GM12892 (cell line): ENCODE data around the gene CTAG1A.

ENCODE experiments used
- DNase-seq: peaks from one replicate; pipeline ENCODE4 v3.0.0; 2011; ENCODE audit not compliant: insufficient read length
- FAIRE-seq: peaks from 2 replicates; lab custom pipeline; 2011; peaks lifted over from hg19 to GRCh38; lab: Jason Lieb, UNC
- POLR2A ChIP-seq: IDR thresholded peaks from 2 replicates; pipeline ENCODE4 v1.6.1; 2011; ENCODE audit warnings: low read depth, low read length, control low read depth
- POLR2AphosphoS5 ChIP-seq: IDR thresholded peaks from 2 replicates; pipeline ENCODE4 v1.6.1; 2011; ENCODE audit warnings: low read depth, low read length, control low read depth
- TAF1 ChIP-seq: IDR thresholded peaks from 2 replicates; pipeline ENCODE4 v1.6.1; 2011; ENCODE audit warnings: low read depth, mild to moderate bottlenecking, control low read depth, low read length, borderline replicate concordance

CTAG1A gene

DNA sequence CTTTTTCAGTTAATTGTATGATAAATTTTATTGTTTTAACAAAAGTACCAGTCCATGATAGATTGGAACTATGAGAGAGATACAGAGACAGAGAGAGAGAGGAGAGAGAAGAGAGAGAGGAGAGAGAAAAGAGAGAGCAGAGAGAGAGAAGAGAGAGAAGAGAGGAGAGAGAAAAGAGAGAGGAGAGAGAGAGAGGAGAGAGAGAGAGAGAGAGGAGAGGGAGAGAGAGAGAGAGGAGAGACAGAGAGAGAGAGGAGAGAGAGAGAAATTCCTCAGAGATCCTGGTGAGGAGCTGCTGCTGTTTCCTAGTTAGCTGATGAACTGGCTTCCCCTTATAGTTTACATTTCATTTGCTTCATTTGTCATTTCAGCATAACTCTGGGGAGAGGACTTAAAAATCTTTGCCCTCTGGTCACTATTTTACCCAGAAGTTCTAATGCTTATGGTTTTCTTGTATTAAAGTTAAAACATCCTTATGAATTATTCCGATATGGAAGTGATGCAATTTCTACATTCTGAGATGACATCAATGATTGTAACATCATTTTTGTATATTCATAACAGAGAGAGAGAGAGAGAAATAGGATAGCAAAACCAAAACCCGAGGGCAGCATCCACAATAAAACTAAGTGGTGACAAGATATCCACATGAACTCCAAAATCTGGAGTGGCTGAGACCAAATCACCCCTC lies 10.8 kb downstream of the CTAG1A start:
- TF ChIP-seq POLR2A (no peak), TAF1 (no peak), POLR2AphosphoS5 (no peak)
- DNase-seq (no peak), FAIRE-seq (no peak)

GRCh38 chrX:154596290-154596929 lies 11.5 kb downstream of the CTAG1A start:
- FAIRE-seq: no peak

GRCh38 chrX:154597221-154597620 lies 12.3 kb downstream of the CTAG1A start:
- no peak for FAIRE-seq
- TF ChIP-seq TAF1: no peak
- no peak for TF ChIP-seq POLR2AphosphoS5

More at GRCh38 chrX:154596290-154596929, 11.5 kb downstream of the CTAG1A start:
- TF ChIP-seq TAF1 (no peak), POLR2A (no peak), POLR2AphosphoS5 (no peak)
- DNase-seq: no peak

DNA sequence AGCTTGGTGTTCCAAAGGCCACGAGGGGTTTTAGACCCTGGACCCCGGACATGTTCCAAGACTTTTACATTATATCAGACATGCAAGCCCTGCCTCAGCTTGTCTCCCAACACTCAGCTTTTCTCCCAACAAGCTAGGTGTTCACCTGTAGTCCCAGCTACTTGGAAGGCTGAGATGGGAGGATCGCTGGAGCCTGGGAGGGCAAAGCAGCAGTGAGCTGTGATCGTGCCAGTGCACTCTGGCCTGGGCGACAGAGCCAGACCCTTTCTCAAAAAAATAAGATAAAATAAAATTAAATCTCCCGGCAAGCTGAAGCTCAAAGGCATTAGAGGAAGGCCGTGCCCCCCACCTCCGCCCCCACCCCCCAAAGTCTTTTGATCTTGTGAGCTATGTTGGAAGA lies 13.7 kb downstream of the CTAG1A start:
- DNase-seq (no peak), FAIRE-seq (no peak)
- no peak for TF ChIP-seq POLR2AphosphoS5
- TF ChIP-seq POLR2A: no peak
- no peak for TF ChIP-seq TAF1

More at GRCh38 chrX:154597221-154597620, 12.3 kb downstream of the CTAG1A start:
- DNase-seq: no peak

GRCh38 chrX:154599531-154599930 lies 14.6 kb downstream of the CTAG1A start:
- DNase-seq (no peak), FAIRE-seq (no peak)
- TF ChIP-seq TAF1 (no peak), POLR2A (no peak), POLR2AphosphoS5 (no peak)

GRCh38 chrX:154600759-154601374 lies 15.9 kb downstream of the CTAG1A start:
- DNase-seq: no peak
- TF ChIP-seq TAF1: no peak
- TF ChIP-seq POLR2A: no peak
- TF ChIP-seq POLR2AphosphoS5: no peak
- FAIRE-seq: no peak

- DNase-seq: no peak
- TF ChIP-seq POLR2A: no peak
- no peak for TF ChIP-seq TAF1
- TF ChIP-seq POLR2AphosphoS5: no peak
- FAIRE-seq: no peak
Observed at GRCh38 chrX:154602226-154602625, 17.3 kb downstream of the CTAG1A start.

DNA sequence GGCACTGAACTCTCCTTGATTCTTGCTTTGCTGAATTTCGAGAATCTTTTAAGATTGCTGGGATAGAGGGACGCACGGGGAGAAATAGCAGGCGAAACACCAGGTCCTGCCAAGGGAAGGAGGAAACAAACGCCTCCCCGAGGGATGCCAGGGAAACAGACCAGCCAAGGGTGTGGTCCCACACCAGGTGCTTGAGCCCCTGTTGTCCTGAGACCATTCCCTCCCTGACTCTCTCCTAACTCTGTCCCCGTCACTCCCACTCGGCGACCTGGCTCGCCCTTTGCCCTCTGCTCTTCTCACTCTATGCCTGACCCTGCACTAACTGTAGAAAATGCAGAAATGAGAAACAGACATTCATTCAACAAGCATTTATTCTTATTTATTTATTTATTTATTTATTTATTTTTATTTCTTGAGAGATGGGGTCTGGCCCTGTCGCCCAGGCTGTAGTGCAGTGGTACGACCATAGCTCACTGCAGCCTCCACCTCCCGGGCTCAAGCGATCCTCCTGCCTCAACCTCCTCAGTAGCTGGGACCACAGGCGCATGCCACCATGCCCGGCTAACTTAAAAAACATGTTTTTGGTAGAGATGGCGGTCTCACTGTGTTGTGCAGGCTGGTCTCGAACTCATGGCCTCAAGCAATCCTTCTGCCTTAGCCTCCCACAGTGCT lies 18.0 kb downstream of the CTAG1A start:
- no peak for FAIRE-seq
- TF ChIP-seq TAF1 (no peak), POLR2A (no peak), POLR2AphosphoS5 (no peak)
- no peak for DNase-seq

DNA sequence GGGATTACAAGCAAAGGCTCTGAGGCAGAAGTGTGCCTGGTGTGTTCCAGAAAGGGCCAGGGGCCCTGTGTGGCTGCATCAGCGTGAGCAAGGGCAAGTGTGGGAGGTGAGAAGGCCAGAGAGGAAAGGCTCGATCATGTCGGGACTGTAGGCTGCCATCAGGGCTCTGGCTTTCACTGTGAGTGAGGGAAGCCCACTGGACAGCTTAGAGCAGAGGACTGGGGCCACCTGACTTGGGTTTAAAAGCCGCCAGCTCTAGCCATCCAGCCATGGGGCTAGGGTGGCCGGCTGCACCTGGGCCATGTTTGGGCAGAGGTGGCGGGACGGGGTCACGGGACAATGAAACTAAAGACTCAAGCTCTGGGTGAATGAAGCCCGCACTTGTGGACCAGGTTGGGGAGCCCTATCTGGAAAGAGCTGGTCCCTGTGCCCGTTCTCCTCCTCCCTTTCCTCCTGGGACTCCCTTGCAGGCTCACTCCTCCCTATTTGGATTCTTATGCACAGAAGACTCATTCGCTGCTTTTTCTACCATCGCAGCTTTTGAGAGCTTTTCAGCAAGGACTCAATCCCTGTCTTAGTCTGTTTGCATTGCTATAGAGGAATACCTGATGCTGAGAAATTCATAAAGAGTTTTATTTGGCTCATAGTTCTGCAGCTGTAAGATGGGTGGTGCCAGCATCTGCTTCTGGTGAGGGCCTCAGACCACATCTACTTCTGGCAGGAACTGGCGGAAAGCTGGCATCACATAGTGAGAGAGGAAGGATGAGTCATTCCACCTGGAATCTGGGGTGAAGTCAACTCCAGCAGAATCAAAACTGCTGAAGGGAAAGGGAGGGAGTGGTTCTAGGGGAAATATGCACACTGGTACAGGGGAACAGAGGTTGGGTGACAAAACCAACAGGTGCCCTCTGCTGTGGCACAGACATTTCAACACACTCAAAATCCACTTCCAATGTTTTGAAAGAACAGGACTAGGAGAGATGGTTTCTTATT lies 18.8 kb downstream of the CTAG1A start:
- no peak for TF ChIP-seq POLR2AphosphoS5
- TF ChIP-seq POLR2A: no peak
- TF ChIP-seq TAF1: no peak
- DNase-seq: no peak
- no peak for FAIRE-seq

- TF ChIP-seq POLR2AphosphoS5: no peak
- no peak for TF ChIP-seq TAF1
- no peak for TF ChIP-seq POLR2A
- FAIRE-seq: no peak
- no peak for DNase-seq
Observed at GRCh38 chrX:154605566-154605965, 20.6 kb downstream of the CTAG1A start.
